GM19193 (cell line): ENCODE data around the gene FGF12.

Source experiments
- POLR2A ChIP-seq: IDR thresholded peaks from 4 replicates; pipeline ENCODE4 v1.6.1; 2011; ENCODE audit not compliant: insufficient read depth, insufficient read length; ENCODE audit errors: extremely low read depth

FGF12 gene

GRCh38 chr3:192700885-192701284, 26.5 kb downstream of the FGF12 start:
- no peak for TF ChIP-seq POLR2A

GRCh38 chr3:192696943-192697587, 30.3 kb downstream of the FGF12 start:
- TF ChIP-seq POLR2A: no peak

- TF ChIP-seq POLR2A: no peak
These were observed 39.7 kb downstream of the FGF12 start for GRCh38 chr3:192687488-192688152.

- TF ChIP-seq POLR2A: no peak
These were observed 41.5 kb downstream of the FGF12 start for GRCh38 chr3:192685801-192686200.

- TF ChIP-seq POLR2A: no peak
These were observed 43.2 kb downstream of the FGF12 start for GRCh38 chr3:192684151-192684550.

GRCh38 chr3:192675958-192676649, 51.2 kb downstream of the FGF12 start:
- TF ChIP-seq POLR2A: no peak

- TF ChIP-seq POLR2A: no peak
These were observed 71.7 kb downstream of the FGF12 start for GRCh38 chr3:192655628-192656027.

- TF ChIP-seq POLR2A: no peak
These were observed 72.3 kb downstream of the FGF12 start for GRCh38 chr3:192655040-192655439.

GRCh38 chr3:192653862-192654261, 73.5 kb downstream of the FGF12 start:
- TF ChIP-seq POLR2A: no peak

GRCh38 chr3:192652727-192653126, 74.6 kb downstream of the FGF12 start:
- TF ChIP-seq POLR2A: no peak

GRCh38 chr3:192651836-192652512, 75.4 kb downstream of the FGF12 start:
- TF ChIP-seq POLR2A: no peak

- no peak for TF ChIP-seq POLR2A
These were observed 81.9 kb downstream of the FGF12 start for GRCh38 chr3:192645437-192645836.

- TF ChIP-seq POLR2A: no peak
These were observed 84.7 kb downstream of the FGF12 start for GRCh38 chr3:192642651-192643050.

- no peak for TF ChIP-seq POLR2A
These were observed 85.4 kb downstream of the FGF12 start for GRCh38 chr3:192641919-192642318.

- no peak for TF ChIP-seq POLR2A
These were observed 87.4 kb downstream of the FGF12 start for GRCh38 chr3:192639987-192640386.
